ENCODE results near the gene YAP1. TPM values are rescaled to one million over a fixed set of nuclear protein-coding genes. Genes with fewer than 3 reads are reported as not detected.
A peak's percentile ranks its signal among the peaks of the same experiment; 100 is the strongest.

The YAP1 gene
- total RNA-seq, 1 donor from 2014 or later: 84.8 TPM

DNA sequence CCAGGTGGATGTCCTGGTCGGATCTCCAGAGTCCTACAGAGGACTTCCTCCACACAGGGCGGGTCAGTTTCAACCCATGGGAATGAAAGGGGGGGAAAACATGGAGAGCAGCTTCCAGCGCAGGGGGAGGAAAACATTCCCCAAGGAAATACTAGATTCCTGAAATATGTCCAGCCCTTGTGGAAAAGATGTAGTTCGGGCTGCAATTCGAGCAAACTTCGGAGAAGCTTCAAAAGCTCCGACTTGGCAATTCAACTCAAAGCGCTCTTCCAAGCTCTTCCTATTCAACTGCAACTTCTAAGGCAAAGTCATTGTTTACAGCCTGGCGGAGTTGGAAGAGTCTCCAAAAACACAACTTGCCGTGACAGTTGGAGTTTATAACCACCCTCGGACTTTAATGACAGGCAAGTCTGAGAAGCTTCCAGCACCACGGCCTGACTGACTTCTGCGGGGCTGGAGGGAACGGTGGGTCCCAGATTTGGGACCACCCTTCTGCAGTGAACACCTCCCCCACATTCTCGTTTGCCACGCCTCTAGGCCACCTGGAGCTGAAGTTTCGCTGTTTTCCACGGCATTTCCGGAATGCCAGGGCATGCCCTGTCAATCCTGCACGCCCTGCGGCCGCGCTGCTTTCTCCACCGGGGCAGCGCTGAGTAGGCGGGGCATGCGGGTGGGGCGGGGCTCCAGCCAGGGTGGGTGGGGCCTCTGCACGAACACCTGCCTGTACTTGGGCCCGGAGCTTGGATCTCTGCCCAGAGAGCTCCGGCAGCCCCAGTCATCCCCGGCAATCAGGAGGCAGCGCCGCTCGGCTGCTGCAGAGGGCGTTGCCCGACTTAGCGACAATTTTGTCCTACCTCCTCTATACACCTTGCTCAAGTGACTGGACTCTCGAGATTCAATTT, 158.1 kb downstream of the YAP1 start:
- no peak for DNase-seq (ENCODE audit: low read depth)
- peak overlapping the region; percentile 49 for H3K4me3 ChIP-seq (ENCODE audit: low read depth, low read length)
- TF ChIP-seq, protein P1, sequence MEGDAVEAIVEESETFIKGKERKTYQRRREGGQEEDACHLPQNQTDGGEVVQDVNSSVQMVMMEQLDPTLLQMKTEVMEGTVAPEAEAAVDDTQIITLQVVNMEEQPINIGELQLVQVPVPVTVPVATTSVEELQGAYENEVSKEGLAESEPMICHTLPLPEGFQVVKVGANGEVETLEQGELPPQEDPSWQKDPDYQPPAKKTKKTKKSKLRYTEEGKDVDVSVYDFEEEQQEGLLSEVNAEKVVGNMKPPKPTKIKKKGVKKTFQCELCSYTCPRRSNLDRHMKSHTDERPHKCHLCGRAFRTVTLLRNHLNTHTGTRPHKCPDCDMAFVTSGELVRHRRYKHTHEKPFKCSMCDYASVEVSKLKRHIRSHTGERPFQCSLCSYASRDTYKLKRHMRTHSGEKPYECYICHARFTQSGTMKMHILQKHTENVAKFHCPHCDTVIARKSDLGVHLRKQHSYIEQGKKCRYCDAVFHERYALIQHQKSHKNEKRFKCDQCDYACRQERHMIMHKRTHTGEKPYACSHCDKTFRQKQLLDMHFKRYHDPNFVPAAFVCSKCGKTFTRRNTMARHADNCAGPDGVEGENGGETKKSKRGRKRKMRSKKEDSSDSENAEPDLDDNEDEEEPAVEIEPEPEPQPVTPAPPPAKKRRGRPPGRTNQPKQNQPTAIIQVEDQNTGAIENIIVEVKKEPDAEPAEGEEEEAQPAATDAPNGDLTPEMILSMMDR (conservative IDR thresholded peaks at IDR 0.05; ENCODE audit: low read depth, low read length): peak; percentile 59

DNA sequence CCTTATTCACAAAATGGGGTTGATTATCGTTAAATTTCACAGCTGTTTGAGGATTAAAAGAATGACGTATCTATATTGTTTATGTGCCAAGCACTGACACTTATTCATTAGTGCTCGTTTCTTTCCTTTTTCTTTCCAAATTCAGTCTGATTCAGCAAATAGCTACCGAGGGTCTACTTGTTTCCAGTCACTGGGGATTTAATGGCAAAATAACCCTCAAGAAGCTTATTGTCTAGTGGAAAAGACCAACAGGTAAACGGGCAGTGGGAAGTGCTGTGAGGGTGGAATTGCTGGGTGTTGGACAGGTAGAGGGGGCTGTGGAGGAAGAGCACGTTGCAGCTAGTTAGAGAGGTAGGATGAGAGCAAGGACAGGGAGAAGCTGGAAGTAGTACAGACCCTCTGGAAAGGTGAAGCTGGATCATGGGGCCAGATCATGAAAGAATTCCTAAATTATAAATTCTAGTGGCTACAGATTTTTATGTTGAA, 158.8 kb downstream of the YAP1 start:
- H3K4me3 ChIP-seq (ENCODE audit: low read depth, low read length): peak overlapping the region; percentile 49
- DNase-seq (ENCODE audit: low read depth): no peak
- TF ChIP-seq, protein P1 (conservative IDR thresholded peaks at IDR 0.05; ENCODE audit: low read depth, low read length): no peak

- TF ChIP-seq, protein P1 (conservative IDR thresholded peaks at IDR 0.05; ENCODE audit: low read depth, low read length): no peak
- DNase-seq (ENCODE audit: low read depth): no peak
- no peak overlapping the region for H3K4me3 ChIP-seq (ENCODE audit: low read depth, low read length)
Measured at GRCh38 chr11:102269927-102270326, 159.7 kb downstream of the YAP1 start.

GRCh38 chr11:102272047-102272824, 162.0 kb downstream of the YAP1 start:
- TF ChIP-seq, protein P1 (conservative IDR thresholded peaks at IDR 0.05; ENCODE audit: low read depth, low read length): no peak
- DNase-seq (ENCODE audit: low read depth): no peak
- no peak overlapping the region for H3K4me3 ChIP-seq (ENCODE audit: low read depth, low read length)

GRCh38 chr11:102274628-102275027, 164.4 kb downstream of the YAP1 start:
- TF ChIP-seq, protein P1 (conservative IDR thresholded peaks at IDR 0.05; ENCODE audit: low read depth, low read length): no peak
- no peak for DNase-seq (ENCODE audit: low read depth)
- H3K4me3 ChIP-seq (ENCODE audit: low read depth, low read length): no peak overlapping the region

DNA sequence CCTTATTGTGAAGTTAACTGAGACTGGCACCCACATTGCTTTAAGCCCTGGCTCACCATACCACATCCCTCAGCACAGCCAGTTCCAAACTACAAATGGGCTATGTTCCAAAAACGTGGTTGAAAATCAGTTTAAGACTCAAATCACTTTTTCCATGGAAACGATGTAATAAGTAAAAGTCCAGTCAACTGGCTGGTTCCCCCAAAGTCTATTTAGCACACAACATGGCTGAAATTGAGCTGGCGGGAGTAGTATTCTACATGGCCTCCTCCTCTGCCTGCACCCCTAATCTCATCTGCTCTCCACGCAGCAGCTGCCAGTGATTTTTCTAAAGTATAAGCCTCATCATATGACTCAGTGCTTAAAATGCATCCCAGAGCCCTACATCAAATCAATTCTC, 166.1 kb downstream of the YAP1 start:
- no peak for DNase-seq (ENCODE audit: low read depth)
- no peak overlapping the region for H3K4me3 ChIP-seq (ENCODE audit: low read depth, low read length)
- TF ChIP-seq, protein P1 (conservative IDR thresholded peaks at IDR 0.05; ENCODE audit: low read depth, low read length): no peak

Measured in epithelial cell of proximal tubule (primary cell).